ENCODE measurements around the gene CBARP.

Gene CBARP

DNA sequence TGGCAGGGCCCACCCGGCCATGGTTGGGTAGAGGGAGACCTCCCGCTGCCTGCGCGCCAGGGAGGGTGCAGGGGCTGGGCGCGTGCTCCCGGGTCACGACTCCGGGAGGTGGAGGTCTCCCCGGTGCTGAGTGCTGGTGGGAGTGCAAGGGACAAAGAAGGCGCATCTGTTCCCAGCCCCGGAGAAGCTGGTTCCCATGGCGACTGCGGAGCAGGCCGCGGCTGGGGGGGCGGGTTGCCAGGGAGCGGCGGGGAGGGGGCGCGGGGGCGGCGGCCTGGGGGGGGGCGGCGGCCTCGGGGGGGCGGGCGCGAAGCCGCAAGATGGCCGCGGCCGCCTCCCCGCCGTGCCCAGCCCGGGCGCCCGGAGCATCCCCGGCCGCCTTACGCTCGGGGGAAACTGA, 1.2 kb downstream of the CBARP start:
- no peak for DNase-seq

GRCh38 chr19:1235625-1236538, 1.9 kb downstream of the CBARP start:
- no peak for DNase-seq

DNA sequence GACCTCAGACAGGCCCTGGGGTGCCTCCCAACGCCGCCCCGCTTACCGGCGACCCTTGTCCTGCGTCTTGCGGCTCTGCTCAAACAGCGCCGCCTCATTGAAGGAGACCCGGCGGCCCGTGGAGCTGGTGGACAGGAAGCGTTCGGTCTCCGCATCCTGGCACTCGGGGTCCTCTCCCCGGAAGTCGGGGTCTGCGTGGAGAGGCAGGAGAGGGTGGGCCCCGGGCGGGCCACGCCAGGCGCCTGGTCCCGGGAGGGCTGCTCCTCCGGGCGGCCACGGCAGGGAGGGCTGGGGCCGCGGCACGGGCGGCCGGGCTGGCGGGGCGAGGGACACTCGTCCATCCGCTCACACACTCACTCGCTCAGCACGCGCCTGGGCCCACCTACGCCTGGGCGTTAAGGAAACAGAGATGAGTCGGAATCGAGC, 2.8 kb downstream of the CBARP start:
- DNase-seq, result no peak

- no peak for DNase-seq
These were observed 3.5 kb downstream of the CBARP start for GRCh38 chr19:1234051-1234954.

- no peak for DNase-seq
These were observed 4.6 kb downstream of the CBARP start for GRCh38 chr19:1233115-1233667.

DNA sequence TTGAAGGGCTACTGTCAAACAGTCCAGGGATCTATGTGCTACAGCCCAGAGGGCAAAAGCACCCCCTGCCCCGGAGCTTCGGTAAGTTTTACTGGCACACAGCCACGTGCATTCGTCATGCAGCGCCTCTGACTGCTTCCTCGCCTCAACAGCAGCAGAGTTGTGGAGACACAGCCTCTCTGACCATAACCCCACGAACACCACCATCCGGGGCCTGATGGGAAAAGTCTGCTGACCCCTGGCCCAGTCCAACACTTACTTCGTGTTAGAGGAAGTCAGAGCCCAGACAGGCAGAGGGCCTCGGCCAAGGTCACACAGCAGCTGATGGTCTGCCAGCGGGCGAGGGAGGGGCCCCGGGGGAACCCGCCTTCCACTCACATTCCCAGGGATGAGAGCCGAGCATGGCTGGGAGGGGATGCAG, 5.1 kb downstream of the CBARP start:
- DNase-seq, result peak; percentile 33

GRCh38 chr19:1231729-1232637, 5.8 kb downstream of the CBARP start:
- no peak for DNase-seq

DNA sequence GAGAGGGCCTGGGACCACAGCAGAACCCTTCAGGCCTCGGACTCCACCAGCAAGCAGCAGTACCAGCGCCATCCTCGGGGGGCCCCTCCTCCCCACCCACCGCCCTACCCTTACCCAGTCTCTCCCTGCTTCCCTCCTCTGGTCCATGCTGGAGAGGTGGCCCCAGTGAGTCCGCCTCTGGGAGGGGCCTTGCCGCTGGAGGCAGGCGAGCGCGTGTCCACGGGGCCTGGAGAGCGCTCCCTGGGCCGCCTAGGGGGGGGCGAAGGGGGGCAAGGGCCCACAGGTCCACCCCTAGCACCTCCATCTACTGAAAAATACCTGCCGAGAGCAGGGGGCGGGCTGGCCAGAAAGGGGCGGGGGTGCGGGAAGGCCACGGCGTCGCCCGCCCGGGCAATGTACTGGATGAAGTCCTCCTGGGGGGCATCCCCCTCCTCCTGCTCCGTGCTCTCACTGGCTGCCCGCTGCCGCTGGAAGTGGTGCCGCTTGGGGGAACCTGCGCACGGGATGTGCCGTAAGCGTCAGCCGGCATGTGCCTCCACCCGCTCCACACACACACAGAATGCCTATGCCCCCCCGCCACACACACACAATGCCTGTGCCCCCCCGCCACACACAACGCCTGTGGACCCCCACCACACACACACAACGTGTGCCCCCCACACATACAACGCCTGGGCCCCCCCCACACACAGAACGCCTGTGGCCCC, 6.9 kb downstream of the CBARP start:
- no peak for DNase-seq

- no peak for DNase-seq
These were observed 7.7 kb downstream of the CBARP start for GRCh38 chr19:1229924-1230782.

- no peak for DNase-seq
These were observed 8.5 kb downstream of the CBARP start for GRCh38 chr19:1229056-1229923.

DNA sequence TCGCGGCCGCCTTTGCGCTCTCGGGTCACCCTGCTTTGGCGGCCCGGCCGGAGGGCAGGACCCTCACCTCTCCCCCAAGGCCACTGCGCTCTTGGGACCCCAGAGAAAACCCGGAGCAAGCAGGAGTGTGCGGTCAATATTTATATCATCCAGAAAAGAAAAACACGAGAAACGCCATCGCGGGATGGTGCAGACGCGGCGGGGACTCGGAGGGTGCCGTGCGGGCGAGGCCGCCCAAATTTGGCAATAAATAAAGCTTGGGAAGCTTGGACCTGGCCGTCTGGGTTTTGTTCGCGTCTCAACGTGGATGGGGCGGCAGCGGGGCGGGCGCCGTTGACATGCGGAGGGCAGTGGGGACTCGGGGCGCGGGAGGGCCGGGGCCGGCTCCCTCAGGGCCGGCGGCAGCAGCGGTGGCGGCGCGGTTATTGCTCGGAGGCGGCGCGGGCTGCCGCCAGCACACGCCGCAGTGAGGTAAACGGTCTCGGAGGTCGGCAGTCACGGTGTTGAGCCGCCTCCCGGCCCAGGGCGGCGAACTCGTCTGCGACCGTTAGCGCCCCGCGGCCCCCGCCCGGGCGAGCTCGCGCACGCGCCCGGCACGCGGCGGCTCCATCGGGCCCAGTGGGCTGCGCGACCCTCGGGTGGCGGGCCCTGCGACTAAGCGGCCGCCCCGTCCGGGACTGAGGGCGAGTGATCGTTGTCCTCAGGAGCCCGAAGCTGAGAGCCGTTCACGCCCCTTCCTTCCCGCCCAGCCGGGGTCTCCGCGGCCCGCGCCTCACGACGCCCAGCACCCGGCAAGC, 9.4 kb downstream of the CBARP start:
- DNase-seq, result no peak

GRCh38 chr19:1227304-1228054, 10.3 kb downstream of the CBARP start:
- DNase-seq, result no peak

DNA sequence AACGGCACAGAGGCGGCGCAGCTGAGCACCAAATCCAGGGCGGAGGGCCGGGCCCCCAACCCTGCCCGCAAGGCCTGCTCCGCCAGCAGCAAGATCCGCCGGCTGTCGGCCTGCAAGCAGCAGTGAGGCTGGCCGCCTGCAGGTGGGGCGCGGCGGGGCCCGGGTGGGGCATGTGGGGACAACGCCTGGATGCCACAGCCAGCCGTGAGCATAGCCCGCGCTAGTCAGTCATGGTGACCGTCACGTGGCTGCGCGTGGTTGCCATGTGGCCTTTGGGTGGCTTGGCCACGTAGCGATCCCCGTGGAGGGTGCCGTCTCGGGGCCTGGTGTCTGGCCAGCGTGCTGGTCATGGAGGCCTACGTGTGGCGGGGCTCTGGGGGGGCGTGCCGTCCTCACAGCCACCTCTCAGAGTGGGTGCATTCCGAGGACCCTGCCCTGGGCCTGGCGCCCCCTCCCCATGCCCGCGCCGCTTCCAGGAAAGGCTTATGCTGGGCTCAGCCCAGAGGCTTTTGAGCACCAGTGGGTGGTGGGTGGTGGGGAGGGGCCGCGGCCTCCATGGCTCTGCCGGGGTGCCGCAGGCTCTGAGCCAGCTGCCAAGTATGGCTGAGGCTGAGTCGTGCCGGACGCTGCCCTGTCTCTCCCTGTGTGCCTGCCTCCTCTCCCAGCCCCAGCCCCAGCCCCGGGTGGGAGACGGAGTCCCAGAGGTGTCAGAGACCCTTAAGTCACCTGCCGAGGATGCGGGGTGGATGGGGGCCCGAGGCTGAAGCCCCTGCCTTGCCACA, 11.1 kb downstream of the CBARP start:
- DNase-seq, result no peak

- no peak for DNase-seq
These were observed 11.6 kb downstream of the CBARP start for GRCh38 chr19:1226227-1226518.

DNA sequence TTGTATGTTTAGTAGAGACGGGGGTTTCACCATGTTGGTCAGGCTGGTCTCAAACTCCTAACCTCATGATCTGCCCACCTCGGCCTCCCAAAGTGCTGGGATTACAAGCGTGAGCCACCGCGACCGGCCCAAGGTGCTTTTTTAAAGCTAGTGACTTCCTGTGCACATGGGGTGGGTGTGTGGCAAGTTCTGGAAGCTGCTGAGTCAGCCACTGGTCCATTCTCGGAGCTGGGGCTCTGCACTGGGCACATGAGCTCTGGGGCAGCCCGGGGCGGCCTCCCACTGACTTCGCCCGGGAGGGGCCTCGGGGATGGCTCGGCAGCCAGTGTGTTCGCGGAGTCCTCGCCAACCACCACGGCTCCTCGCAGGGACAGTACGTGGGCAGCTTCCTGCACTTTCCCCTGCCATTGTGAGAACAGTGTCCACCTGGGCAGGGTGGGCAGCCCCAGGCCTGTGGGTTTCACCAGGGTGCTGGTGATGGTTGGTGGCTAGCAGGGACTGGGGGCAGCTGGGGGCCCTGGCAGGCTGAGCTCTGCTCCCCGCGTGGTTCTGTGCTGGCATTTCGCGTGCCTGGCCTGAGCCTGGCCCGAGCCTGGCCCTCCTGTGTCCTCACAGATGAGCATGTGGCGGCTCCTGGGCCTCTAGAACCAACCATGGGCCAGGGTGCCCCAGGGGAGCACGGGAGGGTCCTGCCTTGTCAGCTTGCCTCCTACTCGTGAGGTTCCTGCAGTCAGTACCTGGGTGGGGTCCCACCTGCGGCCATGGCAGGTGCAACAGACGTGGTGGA, 12.2 kb downstream of the CBARP start:
- no peak for DNase-seq

GRCh38 chr19:1224847-1225246, 13.0 kb downstream of the CBARP start:
- no peak for DNase-seq

Data from MV-4-11 (cell line).